H9 (cell line): ENCODE measurements around the gene ADARB2. TPM values are rescaled to one million over a fixed set of nuclear protein-coding genes. Genes with fewer than 3 reads are reported as not detected.

Experiments
- DNase-seq: peaks from one replicate; pipeline ENCODE4 v3.0.0-alpha.2; 2017
- H2AFZ ChIP-seq: one replicate; pipeline ENCODE4 v1.6.1; 2013; ENCODE audit warnings: mild to moderate bottlenecking, low read length, control low read depth, moderate library complexity
- H2AK5ac ChIP-seq: 2 replicates; pipeline ENCODE4 v1.6.1; 2013; ENCODE audit warnings: low read length, control low read depth, mixed read lengths; ENCODE audit not compliant: insufficient read length
- H2BK120ac ChIP-seq: one replicate; pipeline ENCODE4 v1.6.1; 2013; ENCODE audit warnings: low read depth, mild to moderate bottlenecking, low read length, control low read depth, inconsistent platforms; ENCODE audit not compliant: poor library complexity, severe bottlenecking
- H2BK12ac ChIP-seq: 2 replicates; pipeline ENCODE4 v1.6.1; 2013; ENCODE audit warnings: low read length, control low read depth, mixed read lengths, low read depth; ENCODE audit not compliant: insufficient read length
- H2BK15ac ChIP-seq: 2 replicates; pipeline ENCODE4 v1.6.1; 2013; ENCODE audit warnings: low read depth, low read length, control low read depth
- H2BK20ac ChIP-seq: one replicate; pipeline ENCODE4 v1.6.1; 2013; ENCODE audit warnings: low read depth, mild to moderate bottlenecking, low read length, control low read depth, inconsistent platforms; ENCODE audit not compliant: poor library complexity, severe bottlenecking
- H2BK5ac ChIP-seq: 2 replicates; pipeline ENCODE4 v1.6.1; 2013; ENCODE audit warnings: low read length, control low read depth, mixed read lengths; ENCODE audit not compliant: insufficient read length
- H3K14ac ChIP-seq: 2 replicates; pipeline ENCODE4 v1.6.1; 2013; ENCODE audit warnings: low read length, control low read depth; ENCODE audit not compliant: insufficient read depth
- H3K18ac ChIP-seq: 2 replicates; pipeline ENCODE4 v1.6.1; 2013; ENCODE audit warnings: low read depth, mild to moderate bottlenecking, mixed read lengths, low read length, control low read depth; ENCODE audit not compliant: insufficient read length
- H3K23ac ChIP-seq: 2 replicates; pipeline ENCODE4 v1.6.1; 2013; ENCODE audit warnings: low read length, control low read depth, mixed read lengths, low read depth; ENCODE audit not compliant: insufficient read length
- H3K23me2 ChIP-seq: 2 replicates; pipeline ENCODE4 v1.6.1; 2013; ENCODE audit warnings: low read depth, mild to moderate bottlenecking, mixed read lengths, low read length, control low read depth; ENCODE audit not compliant: insufficient read length, poor library complexity, severe bottlenecking
- H3K27ac ChIP-seq: 2 replicates; pipeline ENCODE4 v1.5.1; 2013; ENCODE audit warnings: low read length, control low read depth, mixed read lengths, low read depth; ENCODE audit not compliant: insufficient read length
- H3K27me3 ChIP-seq: 2 replicates; pipeline ENCODE4 v1.6.1; 2013; ENCODE audit warnings: low read length, control low read depth, inconsistent platforms; ENCODE audit not compliant: insufficient read depth
- H3K4ac ChIP-seq: 2 replicates; pipeline ENCODE4 v1.6.1; 2013; ENCODE audit warnings: low read depth, mild to moderate bottlenecking, control low read depth, inconsistent platforms, low read length, moderate library complexity
- H3K4me1 ChIP-seq: 2 replicates; pipeline ENCODE4 v1.6.1; 2013; ENCODE audit warnings: low read length, control low read depth, inconsistent platforms; ENCODE audit not compliant: insufficient read depth
- H3K4me2 ChIP-seq: 2 replicates; pipeline ENCODE4 v1.6.1; 2013; ENCODE audit warnings: low read length, control low read depth, mixed read lengths; ENCODE audit not compliant: insufficient read length, insufficient read depth
- H3K56ac ChIP-seq: 2 replicates; pipeline ENCODE4 v1.6.1; 2013; ENCODE audit warnings: low read depth, mild to moderate bottlenecking, mixed read lengths, low read length, control low read depth; ENCODE audit not compliant: insufficient read length
- H3K79me1 ChIP-seq: 2 replicates; pipeline ENCODE4 v1.6.1; 2013; ENCODE audit warnings: low read depth, mild to moderate bottlenecking, moderate library complexity, low read length, control low read depth, inconsistent platforms; ENCODE audit not compliant: insufficient read depth, poor library complexity, severe bottlenecking
- H3K79me2 ChIP-seq: 2 replicates; pipeline ENCODE4 v1.6.1; 2013; ENCODE audit warnings: low read length, control low read depth, inconsistent platforms; ENCODE audit not compliant: insufficient read depth
- H3K9ac ChIP-seq: 2 replicates; pipeline ENCODE4 v1.6.1; 2013; ENCODE audit warnings: low read length, control low read depth, mixed read lengths; ENCODE audit not compliant: insufficient read length; ENCODE audit errors: extremely low read depth
- H3K9me3 ChIP-seq: one replicate; pipeline ENCODE4 v1.6.1; 2013; ENCODE audit warnings: low read depth, low read length, inconsistent platforms; ENCODE audit not compliant: control insufficient read depth
- H3T11ph ChIP-seq: one replicate; pipeline ENCODE4 v1.6.1; 2013; ENCODE audit warnings: mild to moderate bottlenecking, low read length, control low read depth, inconsistent platforms
- H4K20me1 ChIP-seq: one replicate; pipeline ENCODE4 v1.6.1; 2013; ENCODE audit not compliant: control insufficient read depth, insufficient read length, insufficient read depth
- H4K5ac ChIP-seq: 2 replicates; pipeline ENCODE4 v1.6.1; 2013; ENCODE audit warnings: low read depth, mild to moderate bottlenecking, mixed read lengths, low read length, control low read depth; ENCODE audit not compliant: insufficient read length
- H4K8ac ChIP-seq: replicated peaks from 2 replicates; pipeline ENCODE4 v1.6.1; 2013; ENCODE audit warnings: low read length, control low read depth, mixed read lengths, low read depth; ENCODE audit not compliant: insufficient read length
- H4K91ac ChIP-seq: 2 replicates; pipeline ENCODE4 v1.6.1; 2013; ENCODE audit warnings: low read depth, mild to moderate bottlenecking, moderate library complexity, mixed read lengths, low read length, control low read depth; ENCODE audit not compliant: insufficient read length
- H3K27ac Mint-ChIP-seq, 3 experiments: 2 replicates in 2 of 3; 3 replicates in 1 of 3; pipeline ENCODE4 v1.8.0; 2020 to 2021; ENCODE audit warnings: mixed read lengths in 3 of 3, mild to moderate bottlenecking in 1 of 3, moderate library complexity in 1 of 3
- H3K27me3 Mint-ChIP-seq: 2 replicates; pipeline ENCODE4 v1.8.0; 2021; ENCODE audit warnings: low read depth, mild to moderate bottlenecking, moderate library complexity, mixed read lengths
- H3K36me3 Mint-ChIP-seq, 3 experiments: 2 replicates in 2 of 3; 3 replicates in 1 of 3; pipeline ENCODE4 v1.8.0; 2020 to 2021; ENCODE audit warnings: low read depth in 3 of 3, mixed read lengths in 3 of 3; ENCODE audit not compliant: insufficient read depth in 1 of 3
- H3K4me1 Mint-ChIP-seq, 2 experiments: 2 replicates each; pipeline ENCODE4 v1.8.0; 2020; ENCODE audit warnings: mixed read lengths in 2 of 2
- H3K4me3 Mint-ChIP-seq, 2 experiments: 2 replicates in 1 of 2; 3 replicates in 1 of 2; pipeline ENCODE4 v1.8.0; 2020 to 2021; ENCODE audit warnings: mild to moderate bottlenecking in 2 of 2, mixed read lengths in 2 of 2, moderate library complexity in 1 of 2
- H3K9me3 Mint-ChIP-seq, 2 experiments: 2 replicates in 1 of 2; 3 replicates in 1 of 2; pipeline ENCODE4 v1.8.0; 2020; ENCODE audit warnings: mild to moderate bottlenecking in 2 of 2, mixed read lengths in 2 of 2, moderate library complexity in 1 of 2
- WGBS: extraction: QIAGEN DNeasy Blood & Tissue Kit; methylation state at CpG from one replicate; pipeline ENCODE4 v1.1.7; 2013; ENCODE audit warnings: missing lambda C conversion rate, low lambda C conversion rate, mixed read lengths; ENCODE audit not compliant: insufficient read length; ENCODE audit errors: extremely low coverage; 5-methylcytosine and 5-hydroxymethylcytosine counted together
- total RNA-seq: library from RNA; stranded (reverse); gene quantifications from 2 replicates; pipeline ENCODE4 v1.2.1, GENCODE V29; 2021
- TF ChIP-seq, protein P1 (sequence below): fragments of 200-600 bp; sonication (generic); conservative IDR thresholded peaks from 3 replicates; pipeline ENCODE4 v1.8.0; 2021; ENCODE audit warnings: antibody characterized with exemption, mild to moderate bottlenecking

ADARB2 gene
- total RNA-seq, 1 experiment from 2014 or later, result 0.87 TPM

DNA sequence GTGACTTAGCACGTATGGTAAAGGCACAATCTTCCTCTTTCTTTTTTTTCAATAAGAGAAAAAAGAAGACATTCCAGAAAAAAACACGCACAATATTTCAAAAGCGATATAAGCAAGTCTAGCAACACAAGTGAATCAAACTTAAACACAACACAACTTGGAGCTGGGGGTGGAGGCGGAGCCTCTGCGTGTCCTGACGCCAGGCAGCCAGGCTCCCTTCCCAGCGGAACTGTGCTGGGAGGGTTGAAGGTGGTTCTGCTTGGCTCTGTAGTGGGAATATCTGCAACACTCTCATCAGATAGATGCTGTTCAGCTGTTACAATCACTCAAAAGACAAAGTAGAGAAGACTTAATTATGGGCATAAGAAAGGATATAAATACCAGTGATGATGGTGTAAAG is 469.8 kb downstream of the ADARB2 start:
- TF ChIP-seq, protein P1, sequence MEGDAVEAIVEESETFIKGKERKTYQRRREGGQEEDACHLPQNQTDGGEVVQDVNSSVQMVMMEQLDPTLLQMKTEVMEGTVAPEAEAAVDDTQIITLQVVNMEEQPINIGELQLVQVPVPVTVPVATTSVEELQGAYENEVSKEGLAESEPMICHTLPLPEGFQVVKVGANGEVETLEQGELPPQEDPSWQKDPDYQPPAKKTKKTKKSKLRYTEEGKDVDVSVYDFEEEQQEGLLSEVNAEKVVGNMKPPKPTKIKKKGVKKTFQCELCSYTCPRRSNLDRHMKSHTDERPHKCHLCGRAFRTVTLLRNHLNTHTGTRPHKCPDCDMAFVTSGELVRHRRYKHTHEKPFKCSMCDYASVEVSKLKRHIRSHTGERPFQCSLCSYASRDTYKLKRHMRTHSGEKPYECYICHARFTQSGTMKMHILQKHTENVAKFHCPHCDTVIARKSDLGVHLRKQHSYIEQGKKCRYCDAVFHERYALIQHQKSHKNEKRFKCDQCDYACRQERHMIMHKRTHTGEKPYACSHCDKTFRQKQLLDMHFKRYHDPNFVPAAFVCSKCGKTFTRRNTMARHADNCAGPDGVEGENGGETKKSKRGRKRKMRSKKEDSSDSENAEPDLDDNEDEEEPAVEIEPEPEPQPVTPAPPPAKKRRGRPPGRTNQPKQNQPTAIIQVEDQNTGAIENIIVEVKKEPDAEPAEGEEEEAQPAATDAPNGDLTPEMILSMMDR, result no peak
- Histone ChIP-seq H3K18ac (no peak overlapping the region), H4K91ac (no peak overlapping the region), H3K27me3 (no peaks in the 10 kb centered on the region), H3T11ph (no peak overlapping the region), H2AFZ (no peak overlapping the region), H2BK15ac (no peak overlapping the region), H3K4ac (no peak overlapping the region), H3K56ac (no peak overlapping the region), H4K20me1 (no peaks in the 10 kb centered on the region), H3K79me1 (no peaks in the 10 kb centered on the region), H3K9me3 (no peaks in the 10 kb centered on the region), H2AK5ac (no peak overlapping the region), H3K14ac (no peak overlapping the region), H2BK12ac (no peak overlapping the region), H3K4me1 (no peaks in the 10 kb centered on the region; the same call in 1 of the 2 replicates), H3K23me2 (peaks cover 2% of the 10 kb centered on the region), H3K9ac (no peak overlapping the region), H2BK20ac (no peak overlapping the region), H4K5ac (no peak overlapping the region), H3K4me2 (no peak overlapping the region), H3K27ac (no peak overlapping the region), H2BK5ac (no peak overlapping the region), H2BK120ac (no peak overlapping the region), H4K8ac (no peak overlapping the region), H3K79me2 (no peaks in the 10 kb centered on the region), H3K23ac (no peak overlapping the region)
- no peak for DNase-seq
- WGBS, result no CpG with 5 or more reads among the region's 7 CpGs
- no peaks in the 10 kb centered on the region; a peak in 1 of 5 replicates for H3K9me3 Mint-ChIP-seq
- H3K4me3 Mint-ChIP-seq, result no peak overlapping the region
- H3K4me1 Mint-ChIP-seq, result peaks cover 14% of the 10 kb centered on the region in 2 experiments
- no peaks in the 10 kb centered on the region for H3K36me3 Mint-ChIP-seq
- no peaks in the 10 kb centered on the region for H3K27me3 Mint-ChIP-seq
- H3K27ac Mint-ChIP-seq, result peak overlapping the region in 1 of 3 experiments; percentile 29; a peak in 1 of 7 replicates
